CD1c-positive myeloid dendritic cell (primary cell): ENCODE measurements around the gene SERPINB1.
A peak's percentile ranks its signal among the peaks of the same experiment; 100 is the strongest.
"Not testable (repeated sequence)": the region's sequence is repeated elsewhere in the genome, so short reads cannot be mapped to it uniquely, and the experiment has no call there.

ENCODE experiments used
- DNase-seq: peaks from one replicate; pipeline ENCODE4 v3.0.0-alpha.2; 2016; ENCODE audit errors: extremely low spot score

The SERPINB1 gene

GRCh38 chr6:2841264-2842138, at the start of gene SERPINB1:
Gene SERPINB1, minus strand, starts transcription at chr6:2841863. Its CDS starts 1,277 bp downstream, at chr6:2840586.
- DNase-seq, result peak; percentile 97

- no peak for DNase-seq
Measured at GRCh38 chr6:2890976-2891767, 49.5 kb upstream of the SERPINB1 start.

DNA sequence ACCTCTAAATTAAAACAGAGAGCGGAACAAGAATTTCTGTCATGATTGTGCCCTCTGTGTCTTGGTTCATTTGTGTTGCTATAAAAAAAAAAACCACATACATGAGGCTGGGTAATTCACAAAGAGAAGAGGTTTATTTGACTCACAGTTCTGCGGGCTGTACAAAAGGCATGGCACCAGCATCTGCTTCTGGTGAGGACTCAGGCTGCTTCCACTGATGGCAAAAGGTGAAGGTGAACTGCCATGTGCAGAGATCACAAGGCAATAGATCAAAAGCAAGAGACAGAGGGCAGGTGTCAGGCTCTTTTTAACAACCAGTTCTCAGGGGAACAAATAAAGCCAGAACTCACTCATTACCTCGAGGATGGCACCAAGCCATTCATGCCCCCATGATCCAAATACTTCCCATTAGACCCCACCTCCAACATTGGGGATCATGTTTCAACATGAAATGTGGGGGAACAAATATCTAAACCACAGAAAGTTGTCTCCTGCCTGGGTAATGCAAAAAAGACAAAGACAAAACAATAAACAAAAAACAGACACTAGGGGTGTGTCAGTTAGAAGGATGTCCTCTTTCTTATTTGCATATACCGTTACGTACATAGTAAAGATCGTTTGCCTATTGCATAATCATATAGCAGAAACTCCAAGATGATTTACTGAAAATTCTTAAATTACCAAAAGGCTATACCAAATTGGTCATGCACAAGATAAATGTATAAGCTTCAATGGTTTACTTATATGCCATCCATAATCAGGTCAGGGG, 44.5 kb upstream of the SERPINB1 start:
- no peak for DNase-seq

DNA sequence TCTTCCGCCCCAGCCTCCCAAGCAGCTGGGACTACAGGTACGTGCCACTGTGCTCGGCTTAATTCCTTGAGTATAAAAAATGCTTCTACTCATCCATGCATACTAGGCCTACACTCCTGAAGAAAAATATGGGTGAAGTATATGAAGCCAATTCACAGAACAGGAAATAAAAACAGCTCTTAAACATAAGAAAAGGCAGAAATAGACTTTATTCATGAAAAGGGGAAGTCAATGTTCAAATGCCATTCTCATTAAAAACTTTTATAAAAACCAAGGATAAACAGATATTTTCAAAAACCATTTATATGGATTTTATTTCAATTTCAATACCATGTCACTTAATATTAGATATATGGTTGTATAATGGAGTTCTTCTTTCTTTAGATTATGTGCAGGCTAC, 43.1 kb upstream of the SERPINB1 start:
- DNase-seq, result no peak

DNA sequence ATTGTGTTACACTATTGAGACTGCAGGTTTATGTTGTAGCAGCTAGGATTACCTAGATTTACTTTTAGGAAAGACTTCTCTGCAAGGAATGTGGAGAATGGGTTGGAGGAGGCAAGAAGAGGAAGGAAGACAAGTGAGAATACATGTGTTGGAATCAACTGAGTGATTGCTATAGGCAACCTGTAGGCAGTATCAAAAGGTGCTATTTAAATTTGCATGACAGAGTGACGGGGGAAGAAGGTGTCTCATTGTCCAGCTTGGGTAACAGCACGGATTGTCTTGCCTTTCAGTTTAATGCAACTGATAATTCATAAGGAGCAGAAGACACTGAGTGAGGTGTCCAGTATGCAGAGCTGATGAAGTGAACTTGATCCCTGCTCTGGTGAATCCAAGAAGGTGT, 42.0 kb upstream of the SERPINB1 start:
- DNase-seq, result no peak

- peak; percentile 61 for DNase-seq
Measured at GRCh38 chr6:2881423-2881822, 39.8 kb upstream of the SERPINB1 start.

DNA sequence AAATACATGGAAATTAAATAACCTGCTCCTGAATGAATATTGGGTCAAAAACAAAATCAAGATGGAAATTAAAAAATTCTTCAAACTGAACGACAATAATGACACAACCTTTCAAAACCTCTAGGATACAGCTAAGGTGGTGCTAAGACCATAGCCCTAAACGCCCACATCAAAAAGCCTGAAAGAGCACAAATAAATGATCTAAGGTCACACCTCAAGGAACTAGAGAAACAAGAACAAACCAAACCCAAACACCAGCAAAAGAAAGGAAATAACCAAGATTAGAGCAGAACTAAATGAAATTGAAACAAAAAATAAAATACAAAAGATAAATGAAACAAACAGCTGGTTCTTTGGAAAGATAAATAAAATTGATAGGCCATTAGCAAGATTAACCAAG, 38.5 kb upstream of the SERPINB1 start:
- not testable (repeated sequence) for DNase-seq

GRCh38 chr6:2877960-2878359, 36.3 kb upstream of the SERPINB1 start:
- DNase-seq, result no peak

DNA sequence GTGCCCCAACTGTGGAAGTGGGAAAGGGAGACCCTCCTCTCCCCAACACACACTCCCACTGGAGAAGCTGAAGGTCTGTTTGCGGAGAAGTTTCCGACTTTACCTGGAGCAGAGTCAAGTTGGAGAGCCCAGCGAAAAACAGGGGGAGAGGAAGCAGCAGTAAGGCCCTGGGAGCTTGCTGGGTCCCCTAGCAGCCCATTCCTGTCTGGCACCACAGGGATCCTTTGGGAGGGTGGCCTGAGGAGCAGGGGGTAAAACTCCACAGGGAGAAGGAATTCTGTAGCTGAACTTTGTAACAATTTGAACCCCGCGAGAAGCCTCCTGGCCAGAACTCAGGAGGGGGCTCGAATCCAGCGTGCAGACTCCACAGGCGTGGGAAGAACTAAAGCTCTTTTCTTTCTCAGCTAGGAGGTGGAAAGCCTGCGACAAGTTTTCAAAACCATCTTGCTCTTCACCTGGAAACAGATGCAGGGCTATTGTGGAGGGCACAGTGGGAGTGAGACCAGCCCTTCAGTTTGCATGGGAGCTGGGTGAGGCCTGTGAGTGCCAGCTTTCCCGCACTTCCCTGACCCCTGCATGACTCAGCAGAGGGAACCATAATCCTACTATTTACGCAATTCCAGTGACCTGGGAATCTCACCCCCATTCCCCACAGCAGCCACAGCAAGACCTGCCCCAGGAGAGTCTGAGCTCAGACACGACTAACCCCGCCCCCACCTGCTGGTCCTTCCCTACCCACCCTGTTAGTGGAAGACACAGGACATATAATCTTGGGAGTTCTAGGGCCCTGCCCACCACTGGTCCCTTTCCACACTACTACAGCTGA, 35.6 kb upstream of the SERPINB1 start:
- no peak for DNase-seq

GRCh38 chr6:2876210-2877056, 34.8 kb upstream of the SERPINB1 start:
- peak; percentile 78 for DNase-seq

DNA sequence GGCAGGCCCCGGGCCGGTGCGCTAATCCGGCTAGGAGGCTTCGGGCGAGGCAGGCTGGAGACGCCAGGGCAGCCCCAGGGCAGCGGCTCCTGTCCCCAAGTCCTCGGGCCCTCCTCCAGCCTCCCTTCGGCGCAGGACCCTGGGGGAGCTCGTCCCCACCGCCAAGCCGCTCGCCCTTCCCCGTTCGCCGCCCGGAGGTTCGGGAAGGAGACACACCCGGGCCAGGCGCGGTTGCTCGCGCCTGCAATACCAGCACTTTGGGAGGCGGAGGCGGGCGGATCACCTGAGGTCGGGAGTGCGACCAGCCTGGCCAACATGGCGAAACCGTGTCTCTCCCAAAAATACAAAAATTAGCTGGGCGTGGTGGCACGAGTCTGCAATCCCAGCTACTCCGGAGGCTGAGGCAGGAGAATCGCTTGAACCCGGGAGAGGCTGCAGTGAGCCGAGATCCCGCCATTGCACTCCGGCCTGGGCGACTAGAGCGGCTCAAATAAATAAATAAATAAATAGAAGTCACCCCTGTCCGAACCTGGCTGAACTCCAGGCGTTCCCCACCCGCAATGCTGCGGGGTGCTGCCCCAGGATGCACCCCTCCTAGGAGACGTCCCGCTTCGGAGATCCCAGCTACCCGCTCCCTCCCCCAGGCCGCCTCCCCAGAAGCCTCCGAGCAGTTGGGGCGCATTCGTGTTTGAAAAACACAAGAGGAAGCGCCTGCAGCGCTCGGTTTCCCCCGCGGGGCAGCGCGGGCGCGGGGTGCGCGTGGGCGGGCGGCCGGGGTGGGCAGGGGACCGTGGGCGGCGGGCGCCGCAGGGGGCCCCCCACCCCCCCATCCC, 33.9 kb upstream of the SERPINB1 start:
- peak; percentile 51 for DNase-seq

DNA sequence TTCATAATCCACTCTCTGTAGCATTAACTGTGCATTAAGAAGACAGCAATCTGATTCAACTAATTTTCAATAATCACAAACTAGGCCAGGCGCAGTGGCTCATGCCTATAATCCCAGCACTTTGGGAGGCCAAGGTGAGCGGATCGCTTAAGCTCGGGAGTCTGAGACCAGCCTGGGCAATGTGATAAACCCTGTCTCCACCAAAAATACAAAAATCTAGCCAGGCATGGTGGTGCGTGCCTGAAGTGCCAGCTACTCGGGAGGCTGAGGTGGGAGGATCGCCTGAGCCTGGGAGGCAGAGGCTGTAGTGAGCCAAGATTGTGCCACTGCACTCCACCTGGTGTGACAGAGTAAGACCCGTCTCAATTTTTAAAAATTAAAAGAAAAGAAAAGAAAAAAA, 32.0 kb upstream of the SERPINB1 start:
- no peak for DNase-seq

DNA sequence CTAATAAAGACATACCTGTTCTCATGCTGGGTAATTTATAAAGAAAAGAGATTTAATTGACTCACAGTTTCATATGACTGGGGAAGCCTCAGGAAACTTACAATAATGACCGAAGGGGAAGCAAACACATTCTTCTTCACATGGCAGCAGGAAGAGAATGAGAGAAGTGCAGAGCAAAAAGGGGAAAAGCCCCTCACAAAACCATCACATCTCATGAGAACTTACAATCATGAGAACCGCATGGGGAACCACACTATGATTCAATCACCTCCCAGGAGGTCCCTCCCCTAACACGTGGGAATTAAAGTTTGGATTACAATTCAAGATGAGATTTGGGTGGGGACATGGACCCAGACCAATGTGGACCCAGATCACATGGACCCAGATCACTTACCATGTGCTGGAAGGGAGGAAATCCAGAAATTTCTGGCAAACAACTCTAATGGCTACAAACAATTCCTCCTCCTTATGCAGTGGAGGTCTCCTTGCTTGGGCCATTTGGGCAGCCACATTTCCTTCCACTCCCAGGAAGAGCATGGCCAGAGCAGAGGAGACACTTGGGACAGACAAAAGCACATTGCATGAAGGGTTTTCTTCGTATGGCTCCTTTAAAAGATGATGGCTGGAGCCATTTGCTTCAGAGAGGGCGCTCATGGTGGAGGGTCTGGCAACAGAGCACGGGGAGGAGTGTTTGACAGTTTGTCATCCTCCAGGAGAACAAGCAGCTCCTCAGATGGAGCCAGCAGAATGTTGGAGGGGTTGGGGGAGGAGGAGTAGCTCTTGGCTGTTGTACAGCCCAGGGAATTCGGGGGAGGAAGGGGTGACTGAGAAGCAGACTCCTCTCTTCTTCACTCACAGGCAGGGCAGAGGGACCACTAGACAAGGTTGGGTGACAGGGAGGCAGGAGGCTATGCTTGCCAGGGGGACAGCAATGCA, 31.0 kb upstream of the SERPINB1 start:
- peak; percentile 56 for DNase-seq

- DNase-seq, result no peak
Measured at GRCh38 chr6:2871953-2872352, 30.3 kb upstream of the SERPINB1 start.

GRCh38 chr6:2871102-2871501, 29.4 kb upstream of the SERPINB1 start:
- no peak for DNase-seq

- DNase-seq, result no peak
Measured at GRCh38 chr6:2870046-2870636, 28.5 kb upstream of the SERPINB1 start.

DNA sequence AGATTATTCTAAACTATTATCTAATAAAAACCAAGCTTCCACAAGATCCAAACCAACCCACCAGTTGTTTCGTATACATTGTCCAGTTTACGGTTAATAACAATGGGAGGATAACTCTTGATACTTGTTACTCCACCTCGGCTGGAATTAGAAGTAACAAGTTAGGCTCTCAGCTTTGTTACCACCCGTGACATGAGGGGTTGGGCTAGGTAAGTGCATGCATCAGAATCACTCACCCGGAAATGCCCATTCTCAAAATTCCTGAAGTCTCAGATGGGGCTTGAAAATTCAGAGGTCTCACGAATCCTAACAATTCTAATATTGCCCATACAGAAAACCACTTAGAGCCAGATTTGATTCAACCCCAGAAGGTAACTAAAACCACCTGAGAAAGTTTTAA, 27.0 kb upstream of the SERPINB1 start:
- DNase-seq, result no peak
